Measurements from ENCODE around the gene PANX3.
A peak's percentile ranks its signal among the peaks of the same experiment; 100 is the strongest.

Gene PANX3

DNA sequence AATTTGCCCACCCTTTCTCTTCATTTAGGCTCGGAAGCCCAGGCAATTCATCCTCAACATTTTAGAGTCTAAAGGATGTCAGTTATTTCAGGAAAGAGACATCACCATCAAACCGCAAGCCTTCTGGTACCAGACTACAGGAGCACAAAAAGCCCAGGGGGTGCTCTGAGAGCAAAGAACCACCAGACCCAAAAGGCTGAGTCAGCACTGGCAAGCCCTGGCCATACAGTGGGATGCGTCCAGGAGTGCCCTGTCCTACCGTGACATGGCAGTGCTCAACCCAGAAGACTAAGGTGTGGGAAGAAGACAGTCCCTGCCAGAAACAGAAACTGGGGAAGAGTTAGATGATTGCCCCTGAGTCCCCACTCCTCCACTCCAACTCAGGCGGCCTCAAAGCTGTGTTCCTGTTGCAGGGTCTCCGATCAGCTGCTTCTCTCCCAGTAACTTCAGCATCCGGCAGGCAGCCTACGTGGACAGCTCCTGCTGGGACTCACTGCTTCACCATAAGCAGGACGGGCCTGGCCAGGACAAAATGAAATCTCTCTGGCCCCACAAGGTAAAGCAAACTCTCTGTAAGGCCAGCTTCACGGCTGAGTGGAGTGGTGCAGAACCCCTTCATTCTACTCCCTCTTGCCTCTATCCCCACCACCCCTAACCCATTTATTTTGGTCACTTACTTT, 1.5 kb downstream of the PANX3 start:
- Histone ChIP-seq H3K4me1 (ENCODE audit: control insufficient read depth, insufficient read depth, low read length, poor library complexity, severe bottlenecking) (no peaks in the 10 kb centered on the region), H3K27ac (ENCODE audit: low read depth, low read length, severe bottlenecking) (no peak overlapping the region), H3K9me3 (ENCODE audit: control insufficient read depth, low read length) (no peaks in the 10 kb centered on the region), H3K36me3 (ENCODE audit: control insufficient read depth, insufficient read depth, low read length) (no peaks in the 10 kb centered on the region), H3K4me3 (ENCODE audit: extremely low read depth, insufficient read depth, low read length, poor library complexity, severe bottlenecking) (no peak overlapping the region)
- WGBS, 2 experiments (ENCODE audit: insufficient coverage in 2 of 2) = 75 to 86% methylated on average over 9 of the region's 10 CpGs

DNA sequence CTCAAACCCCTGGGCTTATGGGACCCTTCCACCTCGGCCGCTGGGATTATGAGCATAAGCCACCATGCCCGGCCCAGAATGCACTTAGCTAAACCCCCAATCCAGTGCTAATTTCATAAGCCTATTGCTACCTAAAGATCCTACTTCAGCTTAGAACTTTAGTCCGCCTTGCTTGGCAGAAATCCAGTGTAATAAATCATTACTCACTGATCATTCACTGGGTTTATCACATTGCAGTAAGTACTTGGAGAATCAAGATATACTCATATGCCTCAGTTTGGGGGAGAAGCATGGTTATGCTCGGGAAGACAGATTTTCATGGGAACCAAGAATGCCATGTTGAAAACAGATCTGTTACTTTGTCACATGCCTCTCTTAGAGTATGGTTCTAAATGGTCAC, 7.6 kb downstream of the PANX3 start:
- Histone ChIP-seq H3K27ac (ENCODE audit: low read depth, low read length, severe bottlenecking) (no peak overlapping the region), H3K4me3 (ENCODE audit: extremely low read depth, insufficient read depth, low read length, poor library complexity, severe bottlenecking) (no peak overlapping the region), H3K9me3 (ENCODE audit: control insufficient read depth, low read length) (no peaks in the 10 kb centered on the region), H3K4me1 (ENCODE audit: control insufficient read depth, insufficient read depth, low read length, poor library complexity, severe bottlenecking) (no peaks in the 10 kb centered on the region), H3K36me3 (ENCODE audit: control insufficient read depth, insufficient read depth, low read length) (no peaks in the 10 kb centered on the region)
- WGBS, 2 experiments (ENCODE audit: insufficient coverage in 2 of 2) = 88 to 91% methylated on average over 4 to 5 of the region's 5 CpGs

DNA sequence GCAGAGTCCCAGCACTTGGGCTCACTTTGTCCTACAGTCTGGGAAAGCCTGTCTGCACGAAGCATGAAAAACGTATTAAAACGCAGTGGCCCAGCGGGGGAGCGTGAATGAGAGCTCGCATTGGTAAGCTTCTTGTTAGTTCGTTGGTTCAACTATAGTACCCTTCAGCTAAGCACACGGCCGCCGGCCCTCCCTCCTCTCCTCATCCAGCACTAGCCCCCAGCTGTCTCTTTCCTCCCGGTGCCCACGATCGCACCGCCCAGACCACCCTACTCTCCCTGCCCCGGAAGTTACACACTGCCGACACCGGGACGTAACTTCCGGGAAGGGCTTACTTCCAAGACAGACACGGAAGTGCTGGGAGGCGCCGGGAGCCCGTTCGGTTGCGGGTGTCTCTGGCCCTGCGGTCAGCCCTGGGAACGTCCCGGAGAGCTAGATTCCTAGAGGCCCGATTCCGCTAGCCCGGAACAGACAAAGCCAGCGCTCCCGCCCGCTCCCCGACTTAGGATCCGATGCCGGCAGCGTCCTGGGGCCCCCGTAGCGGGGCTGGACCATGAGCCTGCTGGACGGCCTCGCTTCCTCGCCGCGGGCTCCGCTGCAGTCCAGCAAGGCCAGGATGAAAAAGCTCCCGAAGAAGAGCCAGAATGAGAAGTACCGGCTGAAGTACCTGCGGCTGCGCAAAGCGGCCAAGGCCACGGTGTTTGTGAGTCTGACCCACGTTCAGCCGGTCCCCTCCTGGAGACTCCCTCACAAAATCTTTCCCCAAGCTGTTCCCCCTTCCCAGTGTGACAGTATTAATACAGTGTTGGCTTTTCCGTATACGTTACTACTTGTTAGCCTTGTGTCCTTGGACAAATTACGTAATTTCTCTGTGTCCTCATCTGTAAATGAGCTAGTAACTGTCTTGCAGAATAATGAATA, 11.6 kb downstream of the PANX3 start, which contains the start of gene TBRG1:
Gene TBRG1, plus strand, starts transcription at position 334 of the 921 bp plus-strand sequence. Its CDS starts 220 bp downstream, at position 554.
- Histone ChIP-seq H3K27ac (ENCODE audit: low read depth, low read length, severe bottlenecking) (peak within 1 kb of the TSS; percentile 92), H3K4me3 (ENCODE audit: extremely low read depth, insufficient read depth, low read length, poor library complexity, severe bottlenecking) (peak within 1 kb of the TSS; percentile 84), H3K36me3 (ENCODE audit: control insufficient read depth, insufficient read depth, low read length) (peaks cover 29% of the 10 kb centered on the region), H3K4me1 (ENCODE audit: control insufficient read depth, insufficient read depth, low read length, poor library complexity, severe bottlenecking) (no peaks in the 10 kb centered on the region), H3K9me3 (ENCODE audit: control insufficient read depth, low read length) (no peaks in the 10 kb centered on the region)
- 0 to 1% methylated on average over 38 to 45 of the region's 57 CpGs for WGBS, 2 experiments (ENCODE audit: insufficient coverage in 2 of 2)

DNA sequence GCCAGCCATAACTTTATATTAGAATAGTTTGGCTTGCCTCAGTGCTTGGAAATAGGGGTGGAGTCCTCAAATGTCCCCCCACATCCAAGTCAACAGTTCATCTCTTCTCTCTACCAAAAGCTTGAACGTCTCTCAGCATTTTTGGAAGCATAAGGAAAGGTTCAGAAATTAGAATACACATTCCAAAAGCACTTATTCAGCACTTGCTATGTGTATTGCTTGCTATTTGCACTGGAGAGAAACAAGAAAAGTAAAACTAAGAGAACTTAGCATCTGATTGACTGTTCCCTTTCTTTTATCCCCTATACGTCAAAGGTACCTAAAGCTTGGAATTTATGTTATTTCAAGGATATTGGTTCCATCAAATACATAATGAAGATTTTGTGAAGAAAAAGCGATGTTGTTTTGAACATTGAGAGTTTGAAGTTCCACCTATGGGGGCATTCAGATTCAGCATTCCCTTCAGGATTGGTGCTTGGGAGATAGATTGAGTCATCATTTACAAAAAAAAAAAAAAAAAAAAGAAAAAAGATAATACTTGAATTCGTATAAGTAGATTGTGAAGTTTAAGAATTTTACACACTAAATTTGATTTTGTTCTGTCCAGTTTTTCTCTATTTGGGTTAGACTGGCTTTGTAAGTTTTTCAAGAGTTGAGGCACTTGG, 12.8 kb downstream of the PANX3 start:
- Histone ChIP-seq H3K4me1 (ENCODE audit: control insufficient read depth, insufficient read depth, low read length, poor library complexity, severe bottlenecking) (no peaks in the 10 kb centered on the region), H3K36me3 (ENCODE audit: control insufficient read depth, insufficient read depth, low read length) (peaks cover 37% of the 10 kb centered on the region), H3K9me3 (ENCODE audit: control insufficient read depth, low read length) (no peaks in the 10 kb centered on the region), H3K27ac (ENCODE audit: low read depth, low read length, severe bottlenecking) (no peak overlapping the region), H3K4me3 (ENCODE audit: extremely low read depth, insufficient read depth, low read length, poor library complexity, severe bottlenecking) (peak overlapping the region; percentile 84)
- no CpG with 5 or more reads among the region's 4 CpGs for WGBS, 2 experiments (ENCODE audit: insufficient coverage in 2 of 2)

DNA sequence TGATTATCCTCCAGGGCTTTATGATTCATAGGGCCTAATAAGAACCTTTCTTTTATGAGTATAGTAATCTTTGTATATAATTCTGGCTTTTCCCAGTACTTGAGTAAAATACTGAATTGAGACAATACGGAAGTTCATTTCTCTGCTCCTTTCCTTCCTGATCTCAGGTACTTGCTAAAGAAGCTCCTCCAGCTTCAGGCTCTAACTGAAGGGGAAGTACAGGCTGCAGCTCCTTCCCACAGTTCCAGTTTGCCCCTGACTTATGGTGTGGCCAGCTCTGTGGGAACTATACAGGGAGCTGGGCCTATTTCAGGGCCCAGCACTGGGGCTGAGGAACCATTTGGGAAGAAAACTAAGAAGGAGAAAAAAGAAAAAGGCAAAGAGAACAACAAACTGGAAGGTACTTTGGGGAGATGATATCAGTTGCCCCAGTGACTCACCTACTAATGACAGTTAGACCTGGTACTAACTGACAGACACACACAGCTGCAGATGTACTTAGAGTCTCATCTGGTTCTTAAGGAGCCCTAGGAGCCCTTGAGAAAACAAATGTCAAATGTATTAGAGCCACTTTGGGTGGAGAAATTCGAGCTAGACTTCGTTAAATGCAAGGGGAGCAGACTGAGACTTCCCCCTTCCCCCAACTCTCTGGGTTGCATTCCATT, 14.4 kb downstream of the PANX3 start:
- WGBS, 2 experiments (ENCODE audit: insufficient coverage in 2 of 2) = 86 to 100% methylated on average over 2 of the region's 3 CpGs
- H3K36me3 ChIP-seq (ENCODE audit: control insufficient read depth, insufficient read depth, low read length) = peaks cover 48% of the 10 kb centered on the region
- no peaks in the 10 kb centered on the region for H3K9me3 ChIP-seq (ENCODE audit: control insufficient read depth, low read length)
- H3K27ac ChIP-seq (ENCODE audit: low read depth, low read length, severe bottlenecking) = no peak overlapping the region
- no peaks in the 10 kb centered on the region for H3K4me1 ChIP-seq (ENCODE audit: control insufficient read depth, insufficient read depth, low read length, poor library complexity, severe bottlenecking)
- no peak overlapping the region for H3K4me3 ChIP-seq (ENCODE audit: extremely low read depth, insufficient read depth, low read length, poor library complexity, severe bottlenecking)

DNA sequence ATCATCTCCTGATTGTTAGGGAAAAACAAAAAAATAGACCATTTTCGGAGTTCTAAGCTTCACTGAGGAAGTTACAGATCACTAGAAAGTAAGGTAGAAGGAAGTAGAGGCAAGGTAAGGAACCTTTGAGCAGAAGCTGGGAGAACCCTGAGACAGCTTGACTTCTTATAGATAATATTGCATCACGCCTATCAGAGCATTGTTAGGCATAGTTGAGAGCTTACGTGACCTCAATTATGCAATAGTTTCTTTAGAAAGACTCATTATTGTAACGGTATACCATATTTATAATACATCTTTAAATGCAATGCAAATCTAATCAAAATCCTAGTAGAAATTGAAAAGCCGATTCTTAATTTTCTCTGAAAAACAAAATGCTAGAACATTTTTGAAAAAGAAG, 16.3 kb downstream of the PANX3 start:
- Histone ChIP-seq H3K9me3 (ENCODE audit: control insufficient read depth, low read length) (no peaks in the 10 kb centered on the region), H3K4me3 (ENCODE audit: extremely low read depth, insufficient read depth, low read length, poor library complexity, severe bottlenecking) (no peak overlapping the region), H3K4me1 (ENCODE audit: control insufficient read depth, insufficient read depth, low read length, poor library complexity, severe bottlenecking) (no peaks in the 10 kb centered on the region), H3K27ac (ENCODE audit: low read depth, low read length, severe bottlenecking) (no peak overlapping the region), H3K36me3 (ENCODE audit: control insufficient read depth, insufficient read depth, low read length) (peaks cover 67% of the 10 kb centered on the region)
- no CpG with 5 or more reads among the region's 5 CpGs for WGBS, 2 experiments (ENCODE audit: insufficient coverage in 2 of 2)

DNA sequence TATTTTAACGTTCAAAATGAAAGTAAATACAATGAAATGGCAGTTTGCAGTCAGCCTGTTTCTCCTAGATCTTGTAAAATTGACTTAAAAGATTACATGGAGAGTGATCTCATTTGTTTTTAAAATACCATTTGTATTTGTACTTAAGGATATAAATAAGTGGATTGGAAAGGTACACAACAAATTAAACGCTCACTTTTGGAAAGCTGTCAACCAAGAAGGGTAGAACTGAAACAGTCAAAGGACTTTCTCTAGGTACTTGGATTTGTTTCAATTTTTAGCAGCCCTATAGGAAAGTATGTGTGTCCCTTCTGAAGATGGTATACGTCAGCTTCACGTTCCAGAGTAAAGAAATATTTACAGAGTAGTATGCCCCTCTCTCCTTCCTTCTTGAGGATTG, 18.7 kb downstream of the PANX3 start:
- Histone ChIP-seq H3K4me1 (ENCODE audit: control insufficient read depth, insufficient read depth, low read length, poor library complexity, severe bottlenecking) (no peaks in the 10 kb centered on the region), H3K27ac (ENCODE audit: low read depth, low read length, severe bottlenecking) (no peak overlapping the region), H3K4me3 (ENCODE audit: extremely low read depth, insufficient read depth, low read length, poor library complexity, severe bottlenecking) (no peak overlapping the region), H3K9me3 (ENCODE audit: control insufficient read depth, low read length) (no peaks in the 10 kb centered on the region), H3K36me3 (ENCODE audit: control insufficient read depth, insufficient read depth, low read length) (peaks cover 84% of the 10 kb centered on the region)
- WGBS, 2 experiments (ENCODE audit: insufficient coverage in 2 of 2) = 89 to 100% methylated on average over 3 of the region's 4 CpGs

DNA sequence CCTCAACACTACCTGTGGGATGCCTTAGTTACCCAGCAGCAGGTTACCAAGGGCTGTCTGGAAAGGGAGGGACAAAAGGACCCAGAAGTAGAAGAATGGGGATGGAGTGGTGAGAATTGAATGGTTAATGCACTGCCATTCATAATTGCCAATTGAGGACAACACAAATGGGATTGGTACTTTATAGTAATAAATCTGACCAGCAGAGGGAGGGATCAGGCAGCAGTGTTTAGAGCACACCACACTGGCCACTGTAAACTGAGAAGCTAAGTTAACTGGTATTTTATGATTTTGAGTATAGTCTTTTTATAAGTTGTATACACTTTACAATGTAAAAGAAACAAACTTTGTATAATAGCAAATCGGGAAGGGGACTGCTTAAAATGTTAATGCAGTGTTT, 22.1 kb downstream of the PANX3 start:
- no peaks in the 10 kb centered on the region for H3K4me1 ChIP-seq (ENCODE audit: control insufficient read depth, insufficient read depth, low read length, poor library complexity, severe bottlenecking)
- no peak overlapping the region for H3K27ac ChIP-seq (ENCODE audit: low read depth, low read length, severe bottlenecking)
- no peak overlapping the region for H3K4me3 ChIP-seq (ENCODE audit: extremely low read depth, insufficient read depth, low read length, poor library complexity, severe bottlenecking)
- no peaks in the 10 kb centered on the region for H3K9me3 ChIP-seq (ENCODE audit: control insufficient read depth, low read length)
- WGBS, 2 experiments (ENCODE audit: insufficient coverage in 2 of 2) = no CpG with 5 or more reads among the region's 1 CpG
- peaks cover 83% of the 10 kb centered on the region for H3K36me3 ChIP-seq (ENCODE audit: control insufficient read depth, insufficient read depth, low read length)

DNA sequence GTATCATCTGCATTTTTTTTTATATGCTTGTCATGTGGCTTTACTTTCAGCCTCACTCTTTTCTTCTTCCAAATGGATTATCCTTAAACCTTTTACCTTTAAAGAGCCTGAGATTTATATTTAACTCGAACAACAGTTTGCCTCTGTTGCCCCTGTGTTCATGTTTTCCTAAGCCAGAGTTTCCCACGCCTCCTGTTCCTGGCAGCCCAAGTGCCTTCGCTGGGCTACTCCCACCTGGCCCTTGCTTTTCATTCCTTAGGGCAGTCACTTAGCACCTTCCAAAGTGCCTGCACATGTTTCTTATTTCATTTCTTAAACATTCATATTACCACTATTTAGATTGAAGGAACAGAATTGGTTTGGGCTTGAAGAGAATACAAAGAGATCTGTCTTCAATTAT, 24.7 kb downstream of the PANX3 start:
- H3K9me3 ChIP-seq (ENCODE audit: control insufficient read depth, low read length) = peaks cover 6% of the 10 kb centered on the region
- H3K36me3 ChIP-seq (ENCODE audit: control insufficient read depth, insufficient read depth, low read length) = peaks cover 62% of the 10 kb centered on the region
- H3K27ac ChIP-seq (ENCODE audit: low read depth, low read length, severe bottlenecking) = no peak overlapping the region
- 93 to 95% methylated on average over 3 of the region's 3 CpGs for WGBS, 2 experiments (ENCODE audit: insufficient coverage in 2 of 2)
- H3K4me1 ChIP-seq (ENCODE audit: control insufficient read depth, insufficient read depth, low read length, poor library complexity, severe bottlenecking) = no peaks in the 10 kb centered on the region
- no peak overlapping the region for H3K4me3 ChIP-seq (ENCODE audit: extremely low read depth, insufficient read depth, low read length, poor library complexity, severe bottlenecking)

DNA sequence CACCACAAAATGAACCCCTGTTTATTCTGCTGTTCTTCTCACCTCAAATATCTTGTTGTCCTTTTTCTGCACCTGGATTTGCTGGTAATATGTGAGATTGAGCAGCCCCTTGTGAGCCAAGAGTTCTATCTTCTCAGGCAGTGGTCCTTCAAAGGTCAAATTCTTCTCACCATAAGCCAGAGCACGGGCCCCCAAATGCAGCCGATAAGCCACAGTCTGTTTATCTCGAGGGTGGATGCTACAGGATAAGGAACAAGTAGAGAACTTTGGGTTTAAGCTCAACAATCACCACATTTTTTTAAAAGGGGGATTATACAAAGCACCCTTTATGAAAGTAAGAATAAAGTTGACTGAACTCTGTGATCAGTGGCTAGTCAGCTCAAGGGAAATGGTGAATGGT, 27.3 kb downstream of the PANX3 start:
- Histone ChIP-seq H3K36me3 (ENCODE audit: control insufficient read depth, insufficient read depth, low read length) (peaks cover 38% of the 10 kb centered on the region), H3K9me3 (ENCODE audit: control insufficient read depth, low read length) (peaks cover 6% of the 10 kb centered on the region), H3K27ac (ENCODE audit: low read depth, low read length, severe bottlenecking) (no peak overlapping the region), H3K4me1 (ENCODE audit: control insufficient read depth, insufficient read depth, low read length, poor library complexity, severe bottlenecking) (no peaks in the 10 kb centered on the region), H3K4me3 (ENCODE audit: extremely low read depth, insufficient read depth, low read length, poor library complexity, severe bottlenecking) (no peak overlapping the region)
- WGBS, 2 experiments (ENCODE audit: insufficient coverage in 2 of 2) = 93% methylated on average over 2 of the region's 3 CpGs; no CpG with 5 or more reads in 1 of the 2 experiments

All from mesodermal cell (in vitro differentiated cells).